Breast epithelium (tissue), 3 donors: ENCODE results near the gene EVA1A.

Experiments
- POLR2A ChIP-seq: fragments of 450-650 bp; IDR thresholded peaks from one replicate; pipeline ENCODE4 v1.6.1; 2016; ENCODE audit warnings: antibody characterized with exemption, mild to moderate bottlenecking, moderate library complexity
- TF ChIP-seq, protein P1 (sequence below), 3 donors: fragments of 450-650 bp; IDR thresholded peaks; one replicate each; pipeline ENCODE4 v1.5.1; 2016 to 2017; ENCODE audit warnings: antibody characterized with exemption in 3 of 3, mild to moderate bottlenecking in 3 of 3, moderate library complexity in 3 of 3

DNA sequence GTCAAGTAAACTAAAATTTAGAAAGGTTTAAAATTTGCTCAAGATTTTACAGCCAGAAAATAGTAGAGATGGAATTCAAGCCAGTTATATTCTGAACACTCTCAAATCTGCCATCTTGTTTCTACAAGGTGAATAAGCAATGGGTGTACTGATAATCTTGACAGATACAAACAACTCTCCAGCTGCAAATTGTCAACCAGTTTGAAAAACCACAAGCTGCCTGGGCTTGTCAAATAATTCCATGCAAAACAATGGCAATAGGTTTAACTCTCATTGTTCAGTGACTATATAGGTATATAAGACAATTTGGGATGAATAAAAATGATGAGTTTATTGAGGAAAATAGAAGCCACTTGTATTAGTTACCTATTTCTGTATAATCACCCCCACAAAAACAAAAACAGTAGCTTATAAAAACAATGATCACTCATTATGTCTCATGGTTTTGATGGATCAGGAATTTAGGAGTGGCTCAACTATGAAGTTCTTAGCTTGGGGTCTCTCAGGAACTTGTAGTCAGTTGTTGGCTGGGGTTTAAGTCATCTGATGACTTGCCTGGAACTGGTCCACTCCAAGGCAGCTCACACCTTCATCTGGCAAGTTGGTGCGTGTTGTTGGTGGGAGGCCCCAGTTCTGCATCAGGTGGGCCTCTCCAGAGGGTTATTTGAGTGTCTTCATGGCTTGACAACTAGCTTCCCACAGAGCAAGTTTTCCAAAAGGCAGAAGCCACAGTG is 12.6 kb upstream of the EVA1A start:
- no peak for TF ChIP-seq POLR2A
- TF ChIP-seq, protein P1, sequence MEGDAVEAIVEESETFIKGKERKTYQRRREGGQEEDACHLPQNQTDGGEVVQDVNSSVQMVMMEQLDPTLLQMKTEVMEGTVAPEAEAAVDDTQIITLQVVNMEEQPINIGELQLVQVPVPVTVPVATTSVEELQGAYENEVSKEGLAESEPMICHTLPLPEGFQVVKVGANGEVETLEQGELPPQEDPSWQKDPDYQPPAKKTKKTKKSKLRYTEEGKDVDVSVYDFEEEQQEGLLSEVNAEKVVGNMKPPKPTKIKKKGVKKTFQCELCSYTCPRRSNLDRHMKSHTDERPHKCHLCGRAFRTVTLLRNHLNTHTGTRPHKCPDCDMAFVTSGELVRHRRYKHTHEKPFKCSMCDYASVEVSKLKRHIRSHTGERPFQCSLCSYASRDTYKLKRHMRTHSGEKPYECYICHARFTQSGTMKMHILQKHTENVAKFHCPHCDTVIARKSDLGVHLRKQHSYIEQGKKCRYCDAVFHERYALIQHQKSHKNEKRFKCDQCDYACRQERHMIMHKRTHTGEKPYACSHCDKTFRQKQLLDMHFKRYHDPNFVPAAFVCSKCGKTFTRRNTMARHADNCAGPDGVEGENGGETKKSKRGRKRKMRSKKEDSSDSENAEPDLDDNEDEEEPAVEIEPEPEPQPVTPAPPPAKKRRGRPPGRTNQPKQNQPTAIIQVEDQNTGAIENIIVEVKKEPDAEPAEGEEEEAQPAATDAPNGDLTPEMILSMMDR (IDR thresholded peaks at IDR 0.05): no peak
